ENCODE results near the gene WNT6. TPM values are rescaled to one million over a fixed set of nuclear protein-coding genes. Genes with fewer than 3 reads are reported as not detected.

Gene WNT6
- total and polyA plus RNA-seq, 2 of the 8 experiments (the other 6 are each of a cell fraction or from before 2014, with no cell fraction given), result not detected

- ChIA-PET CTCF (ENCODE audit: partially characterized antibody) (interaction anchor here (0.6 to 1.6 kb wide), 4 partner anchors 16 to 150 kb away, joined by 3 read pairs; no protein-coding TSS in a partner anchor), POLR2A (ENCODE audit: partially characterized antibody) (no interaction called here)
- H3K4me3 ChIP-seq (ENCODE audit: extremely low read depth in 1 of 4, insufficient read depth in 2 of 4, low read depth in 3 of 4, low read length in 4 of 4), result no peak within 1 kb of the TSS
- H3K4ac ChIP-seq (replicated peaks; ENCODE audit: insufficient read length, low read depth, low read length), result no peak within 1 kb of the TSS
- no peak within 1 kb of the TSS for H3K23ac ChIP-seq (ENCODE audit: insufficient read length)
- peak within 1 kb of the TSS; percentile 65 for H2AK5ac ChIP-seq (ENCODE audit: low read depth, low read length)
- H3K14ac ChIP-seq (ENCODE audit: insufficient read length), result no peak within 1 kb of the TSS
- H3K23me2 ChIP-seq (ENCODE audit: low read depth, low read length), result peaks cover 2% of the 10 kb centered on the region; the same call in 1 of the 2 replicates
- H2BK120ac ChIP-seq (replicated peaks; ENCODE audit: low read depth, low read length), result no peak within 1 kb of the TSS
- H2BK12ac ChIP-seq (ENCODE audit: low read depth, low read length), result no peak within 1 kb of the TSS
- WGBS, 2 experiments (ENCODE audit: extremely low coverage in 1 of 2, insufficient coverage in 1 of 2, insufficient read length in 1 of 2, insufficient replicate concordance in 2 of 2, low coverage in 1 of 2, low lambda C conversion rate in 2 of 2, missing lambda C conversion rate in 1 of 2), result 89% methylated on average over 18 of the region's 18 CpGs; no CpG with 5 or more reads in 1 of the 2 experiments
- no peak within 1 kb of the TSS for H4K91ac ChIP-seq (replicated peaks; ENCODE audit: insufficient read length, low read length)
- no peak within 1 kb of the TSS for H2BK15ac ChIP-seq (ENCODE audit: low read length)
- H4K5ac ChIP-seq (ENCODE audit: insufficient read length, low read depth, low read length), result no peak within 1 kb of the TSS
- no peaks in the 10 kb centered on the region for H3K9me3 ChIP-seq (ENCODE audit: insufficient read depth in 2 of 2, low read depth in 1 of 2, low read length in 1 of 2)
- peaks cover 0 to 3% (median 0%) of the 10 kb centered on the region in 4 experiments; a peak in 1 of 7 replicates for H3K4me1 ChIP-seq (replicated peaks in 1 of 4; ENCODE audit: control insufficient read depth in 3 of 4, insufficient read depth in 4 of 4, low read length in 3 of 4)
- H2AFZ ChIP-seq (ENCODE audit: low read length), result no peak within 1 kb of the TSS
- H3K27me3 ChIP-seq (replicated peaks in 1 of 4; ENCODE audit: control insufficient read depth in 3 of 4, extremely low read depth in 1 of 4, insufficient read depth in 3 of 4, low read length in 3 of 4), result peaks cover 0 to 4% (median 0%) of the 10 kb centered on the region in 4 experiments; a peak in 1 of 7 replicates
- no peak within 1 kb of the TSS for H2BK5ac ChIP-seq (ENCODE audit: low read depth, low read length)
- H2BK20ac ChIP-seq (ENCODE audit: low read length), result no peak within 1 kb of the TSS
- H3K56ac ChIP-seq (replicated peaks; ENCODE audit: insufficient read length, low read depth, low read length), result no peak within 1 kb of the TSS
- peak within 1 kb of the TSS; percentile 32; the same call in 1 of the 2 replicates for H3K18ac ChIP-seq (ENCODE audit: extremely low read depth, low read length)
- DNase-seq (ENCODE audit: low read depth in 1 of 2, low spot score in 2 of 2) (no peak), FAIRE-seq (no peak)
- H4K8ac ChIP-seq (ENCODE audit: extremely low read depth, insufficient read depth, low read length), result peak within 1 kb of the TSS; percentile 42; the same call in 1 of the 2 replicates
- no peak for TF ChIP-seq CTBP2 (IDR thresholded peaks at IDR 0.05; ENCODE audit: borderline replicate concordance, insufficient read depth, insufficient read length, low read length)
- no peak for TF ChIP-seq RFX5 (IDR thresholded peaks at IDR 0.05; ENCODE audit: borderline replicate concordance, low read depth, low read length)
- TF ChIP-seq SIX5 (IDR thresholded peaks at IDR 0.05; ENCODE audit: low read depth, low read length), result no peak
- TF ChIP-seq JUND (IDR thresholded peaks at IDR 0.05; ENCODE audit: low read length), result no peak
- TF ChIP-seq ZNF274 (IDR thresholded peaks at IDR 0.05; ENCODE audit: borderline replicate concordance, extremely low read depth, low read length), result no peak
- TF ChIP-seq JUN (IDR thresholded peaks at IDR 0.05; ENCODE audit: low read depth, low read length), result no peak
- TF ChIP-seq CHD1 (IDR thresholded peaks at IDR 0.05; ENCODE audit: low read depth, low read length), result no peak
- TF ChIP-seq POLR2A (IDR thresholded peaks at IDR 0.05; ENCODE audit: control extremely low read depth in 1 of 2, low read depth in 2 of 2, low read length in 2 of 2), result no peak
- TF ChIP-seq BCL11A (IDR thresholded peaks at IDR 0.05; ENCODE audit: low read depth in 2 of 2, low read length in 2 of 2), result no peak
- H3K79me2 ChIP-seq (ENCODE audit: control insufficient read depth in 1 of 2, insufficient read depth in 2 of 2, low read length in 2 of 2), result no peaks in the 10 kb centered on the region
- no peaks in the 10 kb centered on the region for H4K20me1 ChIP-seq (replicated peaks in 1 of 2; ENCODE audit: control insufficient read depth in 1 of 2, insufficient read depth in 2 of 2, low read length in 2 of 2)
- H3K4me2 ChIP-seq (ENCODE audit: insufficient read depth in 1 of 2, low read depth in 2 of 2, low read length in 2 of 2), result no peak within 1 kb of the TSS
- H3K9ac ChIP-seq (replicated peaks in 1 of 4; ENCODE audit: extremely low read depth in 1 of 4, low read depth in 3 of 4, low read length in 3 of 4), result no peak within 1 kb of the TSS
- H3K27ac ChIP-seq (ENCODE audit: low read depth, low read length), result no peak within 1 kb of the TSS
- H3K36me3 ChIP-seq (ENCODE audit: control insufficient read depth in 2 of 4, insufficient read depth in 4 of 4, low read length in 3 of 4), result no peaks in the 10 kb centered on the region
- no peaks in the 10 kb centered on the region for H3K79me1 ChIP-seq (ENCODE audit: low read depth, low read length)
These were observed 28.1 kb upstream of the WNT6 start, which contains the start of gene PRKAG3 for GRCh38 chr2:218831378-218831990. PRKAG3 (minus strand) TSS chr2:218831803.
